ENCODE measurements around the gene PGPEP1.

The PGPEP1 gene

DNA sequence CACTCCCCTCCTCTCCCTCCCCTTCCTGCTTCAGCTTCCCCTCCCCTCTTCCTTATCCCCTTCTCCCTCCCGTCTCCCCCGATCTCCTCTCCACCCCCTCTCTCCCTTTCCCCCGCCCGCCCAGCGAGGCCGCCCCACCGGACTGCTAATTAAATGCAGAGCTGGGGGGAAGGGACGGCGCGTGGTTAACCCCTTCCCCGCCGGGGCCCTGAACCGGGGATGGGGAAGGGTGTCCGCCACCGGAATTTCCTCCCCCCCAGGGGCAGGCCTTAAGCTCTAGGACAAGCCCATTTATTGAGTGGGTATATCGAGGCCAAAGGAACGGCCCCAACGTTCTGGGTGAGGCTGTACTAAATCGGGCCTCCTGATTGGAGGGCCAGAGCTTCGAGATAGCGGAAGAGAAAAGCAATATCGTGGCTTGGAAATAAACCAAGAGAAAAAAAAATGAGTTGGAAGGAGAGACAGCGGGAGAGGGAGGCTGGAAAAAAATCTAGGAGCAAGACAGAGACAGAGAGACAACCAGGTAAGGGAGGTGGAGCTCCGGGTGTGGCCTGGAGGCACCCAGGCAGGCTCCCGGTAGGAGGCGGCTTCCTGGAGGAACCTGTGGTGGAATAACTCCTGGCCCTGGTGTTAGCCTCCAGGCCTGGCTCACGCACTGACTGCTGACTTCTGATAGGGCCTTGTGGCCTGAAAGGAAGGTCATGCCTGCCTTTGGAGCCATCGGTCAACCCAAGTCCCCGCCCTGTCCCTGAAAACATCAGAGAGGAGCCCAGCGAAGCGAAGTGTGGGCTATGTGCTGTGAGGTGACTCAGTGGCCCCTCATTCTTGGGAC, 47.4 kb upstream of the PGPEP1 start:
- peak overlapping the region; percentile 79 for H2AFZ ChIP-seq (ENCODE audit: insufficient read depth, low read length, poor library complexity)

DNA sequence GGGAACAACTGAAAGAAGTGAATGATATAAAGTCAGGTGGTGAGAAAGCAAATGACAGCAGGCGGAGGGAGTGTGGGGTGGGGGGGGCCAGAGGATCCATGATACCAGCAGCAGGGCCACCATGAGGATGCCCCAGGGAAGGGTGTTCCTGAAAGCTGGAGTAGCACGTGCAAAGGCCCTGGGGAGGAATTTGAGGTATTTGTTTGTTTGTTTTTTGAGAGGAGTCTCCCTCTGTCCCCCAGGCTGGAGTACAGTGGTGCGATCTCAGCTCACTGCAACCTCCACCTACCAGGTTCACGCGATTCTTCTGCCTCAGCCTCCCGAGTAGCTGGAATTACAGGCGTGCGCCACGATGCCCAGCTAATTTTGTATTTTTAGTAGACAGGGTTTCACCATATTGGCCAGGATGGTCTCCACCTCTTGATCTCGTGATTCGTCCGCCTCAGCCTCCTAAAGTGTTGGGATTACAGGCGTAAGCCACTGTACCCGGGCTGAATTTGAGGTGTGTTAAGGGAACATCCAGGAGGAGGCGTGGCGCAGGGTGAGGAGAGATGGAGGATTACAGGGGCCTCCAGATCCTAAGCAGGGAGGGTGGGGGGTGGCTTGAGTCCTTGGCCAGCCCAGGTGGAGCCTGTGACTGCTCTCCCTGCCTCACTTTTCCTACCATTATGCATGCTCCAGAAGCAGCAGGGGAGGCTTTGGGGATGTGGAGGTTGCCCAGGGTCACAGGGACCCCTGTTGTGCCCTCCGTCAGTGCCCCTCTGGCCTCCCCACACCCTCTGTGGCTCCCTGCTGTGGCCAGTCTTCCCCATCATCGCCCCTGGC, 46.5 kb upstream of the PGPEP1 start:
- no CpG with 5 or more reads among the region's 18 CpGs for WGBS (ENCODE audit: extremely low coverage, insufficient coverage, insufficient read length)
- peak overlapping the region; percentile 86 for H3K4me2 ChIP-seq (ENCODE audit: low read length)
- H3K79me1 ChIP-seq (ENCODE audit: low read length) = peaks cover 36% of the 10 kb centered on the region
- H3K27ac ChIP-seq (ENCODE audit: low read depth, low read length) = peak overlapping the region; percentile 99
- peak overlapping the region; percentile 57 for H3K4ac ChIP-seq (ENCODE audit: low read depth, low read length)
- H2AK5ac ChIP-seq (ENCODE audit: low read length) = peak overlapping the region; percentile 88
- H4K91ac ChIP-seq (ENCODE audit: low read depth, low read length) = peak overlapping the region; percentile 91
- H3K79me2 ChIP-seq (ENCODE audit: control insufficient read depth, insufficient read depth, low read length, poor library complexity) = peaks cover 16% of the 10 kb centered on the region
- H4K12ac ChIP-seq (ENCODE audit: low read depth, low read length) = peak overlapping the region; percentile 27
- peaks cover 22 to 26% of the 10 kb centered on the region in 2 experiments for H3K4me1 ChIP-seq (ENCODE audit: control insufficient read depth in 1 of 2, insufficient read depth in 2 of 2, low read length in 2 of 2)
- peak overlapping the region; percentile 84 for H4K8ac ChIP-seq (ENCODE audit: low read depth, low read length)
- peak overlapping the region; percentile 71 for H3K18ac ChIP-seq (ENCODE audit: low read length)
- H2BK120ac ChIP-seq (ENCODE audit: insufficient read depth, low read length, poor library complexity) = peak overlapping the region; percentile 92
- H3K27me3 ChIP-seq (ENCODE audit: insufficient read depth, low read length) = no peaks in the 10 kb centered on the region
- H3K36me3 ChIP-seq (ENCODE audit: control insufficient read depth in 1 of 2, insufficient read depth in 2 of 2, low read length in 2 of 2) = no peaks in the 10 kb centered on the region
- H2BK12ac ChIP-seq (ENCODE audit: low read length) = peak overlapping the region; percentile 90
- peak overlapping the region; percentile 85 for H3K14ac ChIP-seq (ENCODE audit: low read length)
- H3K23ac ChIP-seq (ENCODE audit: low read length) = no peak overlapping the region
- no peak overlapping the region for H3K4me3 ChIP-seq (ENCODE audit: low read depth, low read length)
- H2BK5ac ChIP-seq (ENCODE audit: low read depth, low read length, poor library complexity) = peak overlapping the region; percentile 95
- H3K9me3 ChIP-seq (ENCODE audit: insufficient read depth, low read depth, low read length) = peaks cover 7% of the 10 kb centered on the region
- DNase-seq = peak in 1 of 2 donors; percentile 94
- peak overlapping the region; percentile 79 for H2AFZ ChIP-seq (ENCODE audit: insufficient read depth, low read length, poor library complexity)
- no peak overlapping the region for H3K9ac ChIP-seq (ENCODE audit: low read length)

More for the DNA sequence above, 47.4 kb upstream of the PGPEP1 start:
- DNase-seq = peak; percentile 97 to 99
- Histone ChIP-seq H3K36me3 (ENCODE audit: control insufficient read depth in 1 of 2, insufficient read depth in 2 of 2, low read length in 2 of 2) (no peaks in the 10 kb centered on the region), H3K18ac (ENCODE audit: low read length) (peak overlapping the region; percentile 71), H3K79me1 (ENCODE audit: low read length) (peaks cover 41% of the 10 kb centered on the region), H3K4me1 (ENCODE audit: control insufficient read depth in 1 of 2, insufficient read depth in 2 of 2, low read length in 2 of 2) (peaks cover 27 to 31% of the 10 kb centered on the region in 2 experiments), H4K91ac (ENCODE audit: low read depth, low read length) (peak overlapping the region; percentile 98), H3K27ac (ENCODE audit: low read depth, low read length) (peak overlapping the region; percentile 99), H2AK5ac (ENCODE audit: low read length) (peak overlapping the region; percentile 69), H4K12ac (ENCODE audit: low read depth, low read length) (peak overlapping the region; percentile 38), H4K8ac (ENCODE audit: low read depth, low read length) (peak overlapping the region; percentile 98), H3K27me3 (ENCODE audit: insufficient read depth, low read length) (no peaks in the 10 kb centered on the region), H3K9me3 (ENCODE audit: insufficient read depth, low read depth, low read length) (peaks cover 7% of the 10 kb centered on the region), H3K23ac (ENCODE audit: low read length) (no peak overlapping the region), H2BK120ac (ENCODE audit: insufficient read depth, low read length, poor library complexity) (peak overlapping the region; percentile 97), H2BK12ac (ENCODE audit: low read length) (peak overlapping the region; percentile 90), H3K4ac (ENCODE audit: low read depth, low read length) (peak overlapping the region; percentile 50), H2BK5ac (ENCODE audit: low read depth, low read length, poor library complexity) (peak overlapping the region; percentile 97), H3K79me2 (ENCODE audit: control insufficient read depth, insufficient read depth, low read length, poor library complexity) (peaks cover 16% of the 10 kb centered on the region), H3K4me2 (ENCODE audit: low read length) (peak overlapping the region; percentile 86), H3K9ac (ENCODE audit: low read length) (no peak overlapping the region), H3K14ac (ENCODE audit: low read length) (peak overlapping the region; percentile 96), H3K4me3 (ENCODE audit: low read depth, low read length) (peak overlapping the region; percentile 71)
- no CpG with 5 or more reads among the region's 31 CpGs for WGBS (ENCODE audit: extremely low coverage, insufficient coverage, insufficient read length)

DNA sequence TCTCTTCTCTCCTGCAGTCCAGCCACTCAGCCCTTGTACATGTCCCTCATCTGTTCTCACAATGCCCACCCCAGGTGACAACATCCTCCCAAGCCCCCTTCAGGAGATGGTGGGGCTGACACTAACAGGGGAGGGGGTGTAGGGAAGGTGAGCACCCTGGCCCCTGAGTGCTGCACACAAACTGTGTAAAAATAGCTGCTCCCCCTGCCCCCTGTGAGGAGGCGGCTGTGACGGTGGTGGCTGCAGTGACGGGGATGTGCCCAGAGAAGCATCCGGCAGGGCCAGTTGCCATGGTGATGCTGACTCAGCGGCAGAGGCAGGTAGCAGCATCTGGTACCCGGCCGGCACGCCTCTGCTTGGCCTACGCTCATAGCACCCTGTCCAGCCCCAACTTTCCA, 45.9 kb upstream of the PGPEP1 start:
- H4K8ac ChIP-seq (ENCODE audit: low read depth, low read length) = peak overlapping the region; percentile 40
- peaks cover 7% of the 10 kb centered on the region for H3K9me3 ChIP-seq (ENCODE audit: insufficient read depth, low read depth, low read length)
- WGBS (ENCODE audit: extremely low coverage, insufficient coverage, insufficient read length) = no CpG with 5 or more reads among the region's 9 CpGs
- peak overlapping the region; percentile 56 for H2BK5ac ChIP-seq (ENCODE audit: low read depth, low read length, poor library complexity)
- peak overlapping the region; percentile 91 for H4K91ac ChIP-seq (ENCODE audit: low read depth, low read length)
- H3K36me3 ChIP-seq (ENCODE audit: control insufficient read depth in 1 of 2, insufficient read depth in 2 of 2, low read length in 2 of 2) = no peaks in the 10 kb centered on the region
- no peak overlapping the region for H3K9ac ChIP-seq (ENCODE audit: low read length)
- H4K12ac ChIP-seq (ENCODE audit: low read depth, low read length) = peak overlapping the region; percentile 9
- H2BK120ac ChIP-seq (ENCODE audit: insufficient read depth, low read length, poor library complexity) = peak overlapping the region; percentile 79
- H3K79me1 ChIP-seq (ENCODE audit: low read length) = peaks cover 38% of the 10 kb centered on the region
- H3K4me2 ChIP-seq (ENCODE audit: low read length) = no peak overlapping the region
- peak overlapping the region; percentile 63 for H3K14ac ChIP-seq (ENCODE audit: low read length)
- H3K27ac ChIP-seq (ENCODE audit: low read depth, low read length) = peak overlapping the region; percentile 99
- H3K79me2 ChIP-seq (ENCODE audit: control insufficient read depth, insufficient read depth, low read length, poor library complexity) = peaks cover 16% of the 10 kb centered on the region
- DNase-seq = peak; percentile 59 to 80
- peak overlapping the region; percentile 89 for H2BK12ac ChIP-seq (ENCODE audit: low read length)
- H2AK5ac ChIP-seq (ENCODE audit: low read length) = peak overlapping the region; percentile 88
- H3K4me3 ChIP-seq (ENCODE audit: low read depth, low read length) = no peak overlapping the region
- no peaks in the 10 kb centered on the region for H3K27me3 ChIP-seq (ENCODE audit: insufficient read depth, low read length)
- peak overlapping the region; percentile 66 for H3K18ac ChIP-seq (ENCODE audit: low read length)
- no peak overlapping the region for H3K23ac ChIP-seq (ENCODE audit: low read length)
- peak overlapping the region; percentile 57 for H3K4ac ChIP-seq (ENCODE audit: low read depth, low read length)
- peaks cover 22 to 26% of the 10 kb centered on the region in 2 experiments for H3K4me1 ChIP-seq (ENCODE audit: control insufficient read depth in 1 of 2, insufficient read depth in 2 of 2, low read length in 2 of 2)
- H2AFZ ChIP-seq (ENCODE audit: insufficient read depth, low read length, poor library complexity) = no peak overlapping the region

DNA sequence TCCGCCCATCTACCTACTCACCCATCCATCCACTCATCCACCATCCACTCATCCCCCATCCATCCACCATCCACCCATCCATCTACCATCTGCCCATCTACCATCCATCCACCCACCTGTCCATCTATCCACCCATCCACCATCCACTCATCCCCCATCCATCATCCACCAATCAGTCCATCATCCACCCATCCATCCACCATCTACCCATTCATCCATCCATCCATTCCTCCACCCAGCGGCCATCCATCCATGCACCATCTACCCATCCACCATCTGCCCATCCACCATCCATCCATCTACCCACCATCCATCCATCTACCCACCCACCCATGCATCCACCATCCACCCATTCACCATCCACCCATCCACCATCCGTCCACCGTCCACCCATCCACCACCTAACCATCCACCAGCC, 45.4 kb upstream of the PGPEP1 start:
- no peak overlapping the region for H4K8ac ChIP-seq (ENCODE audit: low read depth, low read length)
- H3K27me3 ChIP-seq (ENCODE audit: insufficient read depth, low read length) = no peaks in the 10 kb centered on the region
- H4K91ac ChIP-seq (ENCODE audit: low read depth, low read length) = no peak overlapping the region
- no peak overlapping the region for H2BK120ac ChIP-seq (ENCODE audit: insufficient read depth, low read length, poor library complexity)
- H3K9me3 ChIP-seq (ENCODE audit: insufficient read depth, low read depth, low read length) = peaks cover 7% of the 10 kb centered on the region
- no peak overlapping the region for H3K27ac ChIP-seq (ENCODE audit: low read depth, low read length)
- H2BK5ac ChIP-seq (ENCODE audit: low read depth, low read length, poor library complexity) = no peak overlapping the region
- H3K4ac ChIP-seq (ENCODE audit: low read depth, low read length) = no peak overlapping the region
- no peak overlapping the region for H2BK12ac ChIP-seq (ENCODE audit: low read length)
- H3K18ac ChIP-seq (ENCODE audit: low read length) = no peak overlapping the region
- no peak overlapping the region for H3K4me2 ChIP-seq (ENCODE audit: low read length)
- no peak overlapping the region for H4K12ac ChIP-seq (ENCODE audit: low read depth, low read length)
- no peak overlapping the region for H3K23ac ChIP-seq (ENCODE audit: low read length)
- no peak overlapping the region for H3K4me3 ChIP-seq (ENCODE audit: low read depth, low read length)
- no peak overlapping the region for H3K14ac ChIP-seq (ENCODE audit: low read length)
- peaks cover 20 to 23% of the 10 kb centered on the region in 2 experiments for H3K4me1 ChIP-seq (ENCODE audit: control insufficient read depth in 1 of 2, insufficient read depth in 2 of 2, low read length in 2 of 2)
- peaks cover 16% of the 10 kb centered on the region for H3K79me2 ChIP-seq (ENCODE audit: control insufficient read depth, insufficient read depth, low read length, poor library complexity)
- 100% methylated on average over 2 of the region's 4 CpGs for WGBS (ENCODE audit: extremely low coverage, insufficient coverage, insufficient read length)
- H2AFZ ChIP-seq (ENCODE audit: insufficient read depth, low read length, poor library complexity) = no peak overlapping the region
- no peaks in the 10 kb centered on the region for H3K36me3 ChIP-seq (ENCODE audit: control insufficient read depth in 1 of 2, insufficient read depth in 2 of 2, low read length in 2 of 2)
- peaks cover 35% of the 10 kb centered on the region for H3K79me1 ChIP-seq (ENCODE audit: low read length)
- no peak for DNase-seq
- H3K9ac ChIP-seq (ENCODE audit: low read length) = no peak overlapping the region
- H2AK5ac ChIP-seq (ENCODE audit: low read length) = no peak overlapping the region
